SK-N-SH (cell line): ENCODE measurements around the gene P3R3URF. TPM values are rescaled to one million over a fixed set of nuclear protein-coding genes. Genes with fewer than 3 reads are reported as not detected.
A peak's percentile ranks its signal among the peaks of the same experiment; 100 is the strongest.

ENCODE experiments used
- CTCF ChIA-PET: fragments of 300-600, 350-600 bp; formaldehyde crosslinking; extraction: SDS; loops from one replicate; lab custom pipeline; 2021; lab: Yijun Ruan, JAX
- POLR2A ChIA-PET: fragments of 350-600 bp; sonication (Branson Sonifier 250); formaldehyde crosslinking; extraction: SDS; loops from one replicate; lab custom pipeline; 2020; ENCODE audit warnings: antibody characterized with exemption, inconsistent platforms; lab: Yijun Ruan, JAX
- DNase-seq: peaks from one replicate; pipeline ENCODE4 v3.0.0; 2012
- H2AFZ ChIP-seq: fragments of 200-600 bp; sonication (generic); 2 replicates; pipeline ENCODE4 v1.8.1; 2016; ENCODE audit warnings: antibody characterized with exemption, mild to moderate bottlenecking, low read depth
- H3F3A ChIP-seq: fragments of 200-600 bp; sonication (generic); replicated peaks from 2 replicates; pipeline ENCODE3; 2016; ENCODE audit warnings: antibody characterized with exemption, mild to moderate bottlenecking; ENCODE audit not compliant: insufficient read depth
- H3K27ac ChIP-seq, 2 experiments: fragments of 200-500 bp in 1 of 2; fragments of 200-600 bp in 1 of 2; sonication (Bioruptor generic) in 1 of 2; sonication (generic), shearing (Covaris generic) in 1 of 2; 2 replicates each; pipeline versions ENCODE4 v1.5.1 to v1.6.1; 2014 to 2016; ENCODE audit warnings: low read depth in 2 of 2, inconsistent platforms in 1 of 2, low read length in 1 of 2, mild to moderate bottlenecking in 1 of 2, mixed read lengths in 1 of 2
- H3K27me3 ChIP-seq: fragments of 200-600 bp; sonication (generic), shearing (Covaris generic); 2 replicates; pipeline ENCODE4 v1.6.1; 2016; ENCODE audit warnings: mixed run types; ENCODE audit not compliant: insufficient read depth
- H3K36me3 ChIP-seq, 2 experiments: fragments of 200-500 bp in 1 of 2; fragments of 200-600 bp in 1 of 2; sonication (Bioruptor generic) in 1 of 2; sonication (generic) in 1 of 2; replicated peaks in 1 of 2; 2 replicates each; pipeline versions ENCODE3 to v1.5.1; 2014 to 2016; ENCODE audit warnings: low read length in 1 of 2, mild to moderate bottlenecking in 1 of 2; ENCODE audit not compliant: insufficient read depth in 2 of 2, control insufficient read depth in 1 of 2
- H3K4me1 ChIP-seq, 2 experiments: fragments of 200-500 bp in 1 of 2; fragments of 200-600 bp in 1 of 2; sonication (Bioruptor generic) in 1 of 2; sonication (generic), shearing (Covaris generic) in 1 of 2; 2 replicates each; pipeline versions ENCODE4 v1.5.1 to v1.6.1; 2014 to 2016; ENCODE audit warnings: low read depth in 1 of 2, low read length in 1 of 2, mixed run types in 1 of 2; ENCODE audit not compliant: insufficient read depth in 2 of 2, control insufficient read depth in 1 of 2
- H3K4me2 ChIP-seq: fragments of 200-600 bp; sonication (generic), shearing (Covaris generic); 2 replicates; pipeline ENCODE4 v1.6.1; 2017; ENCODE audit warnings: mixed run types
- H3K4me3 ChIP-seq, 2 experiments: fragments of 200-500 bp in 1 of 2; fragments of 200-600 bp in 1 of 2; sonication (Bioruptor generic) in 1 of 2; sonication (generic), shearing (Covaris generic) in 1 of 2; 2 replicates each; pipeline versions ENCODE4 v1.5.1 to v1.8.1; 2014 to 2016; ENCODE audit warnings: low read depth in 2 of 2, inconsistent platforms in 1 of 2, low read length in 1 of 2, mild to moderate bottlenecking in 1 of 2, mixed read lengths in 1 of 2, moderate library complexity in 1 of 2
- H3K79me2 ChIP-seq: fragments of 200-600 bp; sonication (generic); 2 replicates; pipeline ENCODE4 v1.8.1; 2017; ENCODE audit warnings: mild to moderate bottlenecking; ENCODE audit not compliant: insufficient read depth
- H3K9ac ChIP-seq: fragments of 200-600 bp; sonication (generic); 2 replicates; pipeline ENCODE4 v1.6.1; 2017; ENCODE audit warnings: mixed run types
- H3K9me2 ChIP-seq: fragments of 200-600 bp; sonication (generic); 2 replicates; pipeline ENCODE4 v1.6.1; 2017; ENCODE audit warnings: mixed run types
- H3K9me3 ChIP-seq: fragments of 200-600 bp; sonication (generic); 2 replicates; pipeline ENCODE4 v1.6.1; 2017; ENCODE audit warnings: mixed run types, mild to moderate bottlenecking, moderate library complexity
- H4K20me1 ChIP-seq: fragments of 200-600 bp; sonication (generic); 2 replicates; pipeline ENCODE4 v1.6.1; 2017; ENCODE audit warnings: mild to moderate bottlenecking, mixed run types; ENCODE audit not compliant: insufficient read depth
- EZH2phosphoT487 ChIP-seq: fragments of 200-600 bp; sonication (generic); IDR thresholded peaks from 2 replicates; pipeline ENCODE4 v1.6.1; 2017; ENCODE audit warnings: low read depth, mixed run types, mild to moderate bottlenecking, antibody characterized with exemption, moderate library complexity, borderline replicate concordance
- FOSL2 ChIP-seq: IDR thresholded peaks from 2 replicates; pipeline ENCODE4 v1.4.0; 2012; ENCODE audit warnings: low read depth, mild to moderate bottlenecking, moderate library complexity, borderline replicate concordance
- FOXJ3 ChIP-seq: sonication (generic); formaldehyde crosslinking; IDR thresholded peaks from 2 replicates; pipeline ENCODE4 v1.5.1; 2020; ENCODE audit warnings: mild to moderate bottlenecking, missing genetic modification reagents
- GABPA ChIP-seq: IDR thresholded peaks from 2 replicates; pipeline ENCODE4 v1.4.0; 2012; ENCODE audit warnings: low read depth, mild to moderate bottlenecking
- GATA2 ChIP-seq: sonication (generic); formaldehyde crosslinking; IDR thresholded peaks from 2 replicates; pipeline ENCODE4 v1.5.0; 2020; ENCODE audit warnings: mild to moderate bottlenecking, missing genetic modification reagents
- MXI1 ChIP-seq: IDR thresholded peaks from 2 replicates; pipeline ENCODE4 v1.6.1; 2012; ENCODE audit warnings: mild to moderate bottlenecking, low read depth, low read length, improper control_type of control experiment
- NFIC ChIP-seq: IDR thresholded peaks from 2 replicates; pipeline ENCODE4 v1.4.0; 2012; ENCODE audit warnings: borderline replicate concordance
- NRF1 ChIP-seq: IDR thresholded peaks from 2 replicates; pipeline ENCODE4 v1.6.1; 2012; ENCODE audit warnings: low read depth, mild to moderate bottlenecking, low read length
- POLR2AphosphoS5 ChIP-seq: IDR thresholded peaks from 2 replicates; pipeline ENCODE4 v1.6.1; 2012; ENCODE audit warnings: low read depth, low read length
- RAD21 ChIP-seq: IDR thresholded peaks from 2 replicates; pipeline ENCODE4 v1.6.1; 2012; ENCODE audit warnings: mild to moderate bottlenecking, low read length
- RCOR1 ChIP-seq: fragments of 150-350 bp; IDR thresholded peaks from 2 replicates; pipeline ENCODE4 v1.6.1; 2017; ENCODE audit warnings: antibody characterized with exemption, low read length
- RFX5 ChIP-seq: IDR thresholded peaks from 2 replicates; pipeline ENCODE4 v1.6.1; 2012; ENCODE audit warnings: mild to moderate bottlenecking, improper control_type of control experiment, low read length
- RXRA ChIP-seq: IDR thresholded peaks from 2 replicates; pipeline ENCODE4 v1.4.0; 2012; ENCODE audit warnings: low read depth, mild to moderate bottlenecking, borderline replicate concordance
- SIN3A ChIP-seq: IDR thresholded peaks from 2 replicates; pipeline ENCODE4 v1.6.1; 2012; ENCODE audit warnings: low read depth, mild to moderate bottlenecking, low read length, moderate library complexity, borderline replicate concordance
- TCF12 ChIP-seq: IDR thresholded peaks from 2 replicates; pipeline ENCODE4 v1.4.0; 2012
- polyA plus RNA-seq, 3 experiments: library from polyadenylated mRNA; depleted of rRNA; stranded (reverse); fragments of >200 nt; gene quantifications; 2 replicates each; pipeline ENCODE4 v1.2.3, GENCODE V29; 2012
- TF ChIP-seq, protein P1 (sequence below): IDR thresholded peaks from 2 replicates; pipeline ENCODE4; 2012
- TF ChIP-seq, protein P2 (sequence below): IDR thresholded peaks from 2 replicates; pipeline ENCODE4 v1.4.0; 2012; ENCODE audit warnings: low read depth, borderline replicate concordance
- TF ChIP-seq, protein P3 (sequence below): IDR thresholded peaks from 2 replicates; pipeline ENCODE4 v1.4.0; 2012; ENCODE audit warnings: low read depth
- TF ChIP-seq, protein P4 (sequence below): fragments of 150-350 bp; IDR thresholded peaks from 2 replicates; pipeline ENCODE4 v1.6.1; 2017; ENCODE audit warnings: antibody characterized with exemption, low read length, low read depth, borderline replicate concordance

The P3R3URF gene
- polyA plus RNA-seq, 1 of the 3 experiments (the other 2 are of a cell fraction) = not detected

DNA sequence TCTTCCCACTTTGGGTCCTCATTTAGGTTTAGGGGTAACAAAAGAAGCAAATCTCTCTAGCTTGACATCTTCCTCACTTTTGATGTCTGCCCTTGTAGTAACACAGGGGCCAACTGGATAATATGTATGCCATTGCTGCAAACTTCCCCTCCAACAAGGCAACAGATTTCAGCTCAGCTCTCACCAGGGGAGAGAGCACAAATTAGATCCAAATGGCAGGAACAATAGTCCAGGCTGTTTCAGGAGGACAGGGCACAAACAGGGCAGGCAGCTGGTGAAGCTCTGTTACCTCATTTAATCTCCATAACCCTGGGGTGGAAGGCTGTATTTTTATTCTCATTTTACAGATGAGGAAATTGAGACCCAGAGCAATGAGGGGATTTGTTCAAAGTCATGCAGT, 39.6 kb downstream of the P3R3URF start:
- no peak overlapping the region for H3K9ac ChIP-seq
- no peaks in the 10 kb centered on the region for H3K27me3 ChIP-seq
- peaks cover 15% of the 10 kb centered on the region for H3F3A ChIP-seq
- H3K9me3 ChIP-seq = no peaks in the 10 kb centered on the region
- peak overlapping the region in 1 of 2 experiments; percentile 58; a peak in 2 of 4 replicates for H3K27ac ChIP-seq
- peak; percentile 28 for DNase-seq
- H3K79me2 ChIP-seq = no peaks in the 10 kb centered on the region
- TF ChIP-seq FOSL2 = no peak
- TF ChIP-seq, protein P1, sequence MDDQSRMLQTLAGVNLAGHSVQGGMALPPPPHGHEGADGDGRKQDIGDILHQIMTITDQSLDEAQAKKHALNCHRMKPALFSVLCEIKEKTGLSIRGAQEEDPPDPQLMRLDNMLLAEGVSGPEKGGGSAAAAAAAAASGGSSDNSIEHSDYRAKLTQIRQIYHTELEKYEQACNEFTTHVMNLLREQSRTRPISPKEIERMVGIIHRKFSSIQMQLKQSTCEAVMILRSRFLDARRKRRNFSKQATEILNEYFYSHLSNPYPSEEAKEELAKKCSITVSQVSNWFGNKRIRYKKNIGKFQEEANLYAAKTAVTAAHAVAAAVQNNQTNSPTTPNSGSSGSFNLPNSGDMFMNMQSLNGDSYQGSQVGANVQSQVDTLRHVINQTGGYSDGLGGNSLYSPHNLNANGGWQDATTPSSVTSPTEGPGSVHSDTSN = no peak
- TF ChIP-seq MXI1 = no peak
- TF ChIP-seq, protein P2, sequence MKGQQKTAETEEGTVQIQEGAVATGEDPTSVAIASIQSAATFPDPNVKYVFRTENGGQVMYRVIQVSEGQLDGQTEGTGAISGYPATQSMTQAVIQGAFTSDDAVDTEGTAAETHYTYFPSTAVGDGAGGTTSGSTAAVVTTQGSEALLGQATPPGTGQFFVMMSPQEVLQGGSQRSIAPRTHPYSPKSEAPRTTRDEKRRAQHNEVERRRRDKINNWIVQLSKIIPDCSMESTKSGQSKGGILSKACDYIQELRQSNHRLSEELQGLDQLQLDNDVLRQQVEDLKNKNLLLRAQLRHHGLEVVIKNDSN = no peak
- no peak for TF ChIP-seq SIN3A
- TF ChIP-seq RCOR1 = no peak
- TF ChIP-seq FOXJ3 (CRISPR knock-in tag) = no peak
- TF ChIP-seq, protein P3, sequence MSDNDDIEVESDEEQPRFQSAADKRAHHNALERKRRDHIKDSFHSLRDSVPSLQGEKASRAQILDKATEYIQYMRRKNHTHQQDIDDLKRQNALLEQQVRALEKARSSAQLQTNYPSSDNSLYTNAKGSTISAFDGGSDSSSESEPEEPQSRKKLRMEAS = no peak
- TF ChIP-seq NFIC = no peak
- TF ChIP-seq NRF1 = no peak
- no peak for TF ChIP-seq GATA2 (CRISPR knock-in tag)
- TF ChIP-seq, protein P4, sequence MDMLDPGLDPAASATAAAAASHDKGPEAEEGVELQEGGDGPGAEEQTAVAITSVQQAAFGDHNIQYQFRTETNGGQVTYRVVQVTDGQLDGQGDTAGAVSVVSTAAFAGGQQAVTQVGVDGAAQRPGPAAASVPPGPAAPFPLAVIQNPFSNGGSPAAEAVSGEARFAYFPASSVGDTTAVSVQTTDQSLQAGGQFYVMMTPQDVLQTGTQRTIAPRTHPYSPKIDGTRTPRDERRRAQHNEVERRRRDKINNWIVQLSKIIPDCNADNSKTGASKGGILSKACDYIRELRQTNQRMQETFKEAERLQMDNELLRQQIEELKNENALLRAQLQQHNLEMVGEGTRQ = no peak
- no peak for TF ChIP-seq RFX5
- no peak for TF ChIP-seq RXRA
- no peak for TF ChIP-seq EZH2phosphoT487
- TF ChIP-seq GABPA = no peak
- no peak for TF ChIP-seq TCF12
- no peak for TF ChIP-seq POLR2AphosphoS5
- TF ChIP-seq RAD21 = no peak
- no peak overlapping the region for H3K4me2 ChIP-seq
- H3K36me3 ChIP-seq = no peaks in the 10 kb centered on the region
- H3K9me2 ChIP-seq = no peaks in the 10 kb centered on the region
- POLR2A ChIA-PET = no interaction called here
- H2AFZ ChIP-seq = no peak overlapping the region
- H3K4me3 ChIP-seq = no peak overlapping the region
- CTCF ChIA-PET = interaction anchor here (1.2 to 1.4 kb wide), 2 partner anchors 11 to 101 kb away, joined by 3 read pairs; no protein-coding TSS in a partner anchor
- H4K20me1 ChIP-seq = no peaks in the 10 kb centered on the region
- H3K4me1 ChIP-seq = peaks cover 15 to 22% of the 10 kb centered on the region in 2 experiments; a peak in 2 of 4 replicates
